ENCODE measurements around the gene DUSP14.
"Not testable (repeated sequence)": the region's sequence is repeated elsewhere in the genome, so short reads cannot be mapped to it uniquely, and the experiment has no call there.

The DUSP14 gene

GRCh38 chr17:37506678-37507077 is 17.0 kb downstream of the DUSP14 start:
- no peaks in the 10 kb centered on the region for H3K36me3 ChIP-seq (ENCODE audit: control insufficient read depth, insufficient read depth, low read length)
- H3K27me3 ChIP-seq (ENCODE audit: control insufficient read depth, insufficient read depth, low read length): no peaks in the 10 kb centered on the region
- H3K9ac ChIP-seq (ENCODE audit: low read length): no peak overlapping the region
- no peaks in the 10 kb centered on the region for H3K9me3 ChIP-seq (ENCODE audit: control insufficient read depth, low read length)
- H3K4me3 ChIP-seq (ENCODE audit: low read length): no peak overlapping the region
- peaks cover 4% of the 10 kb centered on the region for H3K4me1 ChIP-seq (ENCODE audit: control insufficient read depth, insufficient read depth, low read length)

- Histone ChIP-seq H3K27me3 (ENCODE audit: control insufficient read depth, insufficient read depth, low read length) (no peaks in the 10 kb centered on the region), H3K36me3 (ENCODE audit: control insufficient read depth, insufficient read depth, low read length) (no peaks in the 10 kb centered on the region), H3K9ac (ENCODE audit: low read length) (no peak overlapping the region), H3K9me3 (ENCODE audit: control insufficient read depth, low read length) (no peaks in the 10 kb centered on the region), H3K4me3 (ENCODE audit: low read length) (no peak overlapping the region), H3K4me1 (ENCODE audit: control insufficient read depth, insufficient read depth, low read length) (peaks cover 2% of the 10 kb centered on the region)
Measured at GRCh38 chr17:37507111-37507510, 17.4 kb downstream of the DUSP14 start.

GRCh38 chr17:37510056-37510455 is 20.4 kb downstream of the DUSP14 start:
- H3K9ac ChIP-seq (ENCODE audit: low read length): no peak overlapping the region
- H3K4me1 ChIP-seq (ENCODE audit: control insufficient read depth, insufficient read depth, low read length): no peaks in the 10 kb centered on the region
- no peaks in the 10 kb centered on the region for H3K9me3 ChIP-seq (ENCODE audit: control insufficient read depth, low read length)
- no peaks in the 10 kb centered on the region for H3K27me3 ChIP-seq (ENCODE audit: control insufficient read depth, insufficient read depth, low read length)
- H3K4me3 ChIP-seq (ENCODE audit: low read length): no peak overlapping the region
- H3K36me3 ChIP-seq (ENCODE audit: control insufficient read depth, insufficient read depth, low read length): no peaks in the 10 kb centered on the region

- H3K9me3 ChIP-seq (ENCODE audit: control insufficient read depth, low read length); H3K4me3 ChIP-seq (ENCODE audit: low read length); H3K9ac ChIP-seq (ENCODE audit: low read length); H3K36me3 ChIP-seq (ENCODE audit: control insufficient read depth, insufficient read depth, low read length); H3K4me1 ChIP-seq (ENCODE audit: control insufficient read depth, insufficient read depth, low read length); H3K27me3 ChIP-seq (ENCODE audit: control insufficient read depth, insufficient read depth, low read length): not testable (repeated sequence)
Measured at GRCh38 chr17:37511642-37512041, 22.0 kb downstream of the DUSP14 start.

- no peaks in the 10 kb centered on the region for H3K4me1 ChIP-seq (ENCODE audit: control insufficient read depth, insufficient read depth, low read length)
- H3K9me3 ChIP-seq (ENCODE audit: control insufficient read depth, low read length): no peaks in the 10 kb centered on the region
- H3K27me3 ChIP-seq (ENCODE audit: control insufficient read depth, insufficient read depth, low read length): no peaks in the 10 kb centered on the region
- no peaks in the 10 kb centered on the region for H3K36me3 ChIP-seq (ENCODE audit: control insufficient read depth, insufficient read depth, low read length)
- H3K9ac ChIP-seq (ENCODE audit: low read length): no peak overlapping the region
- H3K4me3 ChIP-seq (ENCODE audit: low read length): no peak overlapping the region
Measured at GRCh38 chr17:37512442-37513068, 22.9 kb downstream of the DUSP14 start.

GRCh38 chr17:37513711-37514110 is 24.0 kb downstream of the DUSP14 start:
- Histone ChIP-seq H3K9me3 (ENCODE audit: control insufficient read depth, low read length) (no peaks in the 10 kb centered on the region), H3K36me3 (ENCODE audit: control insufficient read depth, insufficient read depth, low read length) (peaks cover 4% of the 10 kb centered on the region), H3K27me3 (ENCODE audit: control insufficient read depth, insufficient read depth, low read length) (no peaks in the 10 kb centered on the region), H3K9ac (ENCODE audit: low read length) (no peak overlapping the region), H3K4me3 (ENCODE audit: low read length) (no peak overlapping the region), H3K4me1 (ENCODE audit: control insufficient read depth, insufficient read depth, low read length) (no peaks in the 10 kb centered on the region)

- Histone ChIP-seq H3K4me1 (ENCODE audit: control insufficient read depth, insufficient read depth, low read length) (no peaks in the 10 kb centered on the region), H3K36me3 (ENCODE audit: control insufficient read depth, insufficient read depth, low read length) (peaks cover 4% of the 10 kb centered on the region), H3K9ac (ENCODE audit: low read length) (no peak overlapping the region), H3K9me3 (ENCODE audit: control insufficient read depth, low read length) (no peaks in the 10 kb centered on the region), H3K4me3 (ENCODE audit: low read length) (no peak overlapping the region), H3K27me3 (ENCODE audit: control insufficient read depth, insufficient read depth, low read length) (no peaks in the 10 kb centered on the region)
Measured at GRCh38 chr17:37516127-37516571, 26.5 kb downstream of the DUSP14 start.

GRCh38 chr17:37517881-37518280 is 28.2 kb downstream of the DUSP14 start:
- Histone ChIP-seq H3K4me3 (ENCODE audit: low read length) (no peak overlapping the region), H3K27me3 (ENCODE audit: control insufficient read depth, insufficient read depth, low read length) (no peaks in the 10 kb centered on the region), H3K36me3 (ENCODE audit: control insufficient read depth, insufficient read depth, low read length) (peaks cover 4% of the 10 kb centered on the region), H3K9ac (ENCODE audit: low read length) (no peak overlapping the region), H3K9me3 (ENCODE audit: control insufficient read depth, low read length) (no peaks in the 10 kb centered on the region), H3K4me1 (ENCODE audit: control insufficient read depth, insufficient read depth, low read length) (no peaks in the 10 kb centered on the region)

- no peak overlapping the region for H3K9ac ChIP-seq (ENCODE audit: low read length)
- H3K4me3 ChIP-seq (ENCODE audit: low read length): no peak overlapping the region
- peaks cover 4% of the 10 kb centered on the region for H3K36me3 ChIP-seq (ENCODE audit: control insufficient read depth, insufficient read depth, low read length)
- no peaks in the 10 kb centered on the region for H3K4me1 ChIP-seq (ENCODE audit: control insufficient read depth, insufficient read depth, low read length)
- no peaks in the 10 kb centered on the region for H3K9me3 ChIP-seq (ENCODE audit: control insufficient read depth, low read length)
- no peaks in the 10 kb centered on the region for H3K27me3 ChIP-seq (ENCODE audit: control insufficient read depth, insufficient read depth, low read length)
Measured at GRCh38 chr17:37518826-37519225, 29.1 kb downstream of the DUSP14 start.

GRCh38 chr17:37519251-37519985 is 29.7 kb downstream of the DUSP14 start:
- Histone ChIP-seq H3K9ac (ENCODE audit: low read length) (no peak overlapping the region), H3K27me3 (ENCODE audit: control insufficient read depth, insufficient read depth, low read length) (no peaks in the 10 kb centered on the region), H3K4me3 (ENCODE audit: low read length) (no peak overlapping the region), H3K36me3 (ENCODE audit: control insufficient read depth, insufficient read depth, low read length) (peaks cover 4% of the 10 kb centered on the region), H3K9me3 (ENCODE audit: control insufficient read depth, low read length) (no peaks in the 10 kb centered on the region), H3K4me1 (ENCODE audit: control insufficient read depth, insufficient read depth, low read length) (no peaks in the 10 kb centered on the region)

- H3K27me3 ChIP-seq (ENCODE audit: control insufficient read depth, insufficient read depth, low read length): no peaks in the 10 kb centered on the region
- no peak overlapping the region for H3K4me3 ChIP-seq (ENCODE audit: low read length)
- no peaks in the 10 kb centered on the region for H3K9me3 ChIP-seq (ENCODE audit: control insufficient read depth, low read length)
- peaks cover 4% of the 10 kb centered on the region for H3K36me3 ChIP-seq (ENCODE audit: control insufficient read depth, insufficient read depth, low read length)
- H3K4me1 ChIP-seq (ENCODE audit: control insufficient read depth, insufficient read depth, low read length): no peaks in the 10 kb centered on the region
- H3K9ac ChIP-seq (ENCODE audit: low read length): no peak overlapping the region
Measured at GRCh38 chr17:37520174-37520573, 30.5 kb downstream of the DUSP14 start.

GRCh38 chr17:37521821-37522220 is 32.1 kb downstream of the DUSP14 start:
- Histone ChIP-seq H3K9ac (ENCODE audit: low read length) (no peak overlapping the region), H3K4me1 (ENCODE audit: control insufficient read depth, insufficient read depth, low read length) (no peaks in the 10 kb centered on the region), H3K36me3 (ENCODE audit: control insufficient read depth, insufficient read depth, low read length) (peaks cover 4% of the 10 kb centered on the region), H3K4me3 (ENCODE audit: low read length) (no peak overlapping the region), H3K27me3 (ENCODE audit: control insufficient read depth, insufficient read depth, low read length) (no peaks in the 10 kb centered on the region), H3K9me3 (ENCODE audit: control insufficient read depth, low read length) (no peaks in the 10 kb centered on the region)

All from mucosa of stomach (tissue), 1 donor.